Effector CD8-positive, alpha-beta T cell (primary cell): ENCODE data around the gene ARHGAP20.
"Not testable (repeated sequence)": the region's sequence is repeated elsewhere in the genome, so short reads cannot be mapped to it uniquely, and the experiment has no call there.

Experiments
- DNase-seq: peaks from one replicate; lab custom pipeline; 2025; lab: John Stamatoyannopoulos, UW

The ARHGAP20 gene

DNA sequence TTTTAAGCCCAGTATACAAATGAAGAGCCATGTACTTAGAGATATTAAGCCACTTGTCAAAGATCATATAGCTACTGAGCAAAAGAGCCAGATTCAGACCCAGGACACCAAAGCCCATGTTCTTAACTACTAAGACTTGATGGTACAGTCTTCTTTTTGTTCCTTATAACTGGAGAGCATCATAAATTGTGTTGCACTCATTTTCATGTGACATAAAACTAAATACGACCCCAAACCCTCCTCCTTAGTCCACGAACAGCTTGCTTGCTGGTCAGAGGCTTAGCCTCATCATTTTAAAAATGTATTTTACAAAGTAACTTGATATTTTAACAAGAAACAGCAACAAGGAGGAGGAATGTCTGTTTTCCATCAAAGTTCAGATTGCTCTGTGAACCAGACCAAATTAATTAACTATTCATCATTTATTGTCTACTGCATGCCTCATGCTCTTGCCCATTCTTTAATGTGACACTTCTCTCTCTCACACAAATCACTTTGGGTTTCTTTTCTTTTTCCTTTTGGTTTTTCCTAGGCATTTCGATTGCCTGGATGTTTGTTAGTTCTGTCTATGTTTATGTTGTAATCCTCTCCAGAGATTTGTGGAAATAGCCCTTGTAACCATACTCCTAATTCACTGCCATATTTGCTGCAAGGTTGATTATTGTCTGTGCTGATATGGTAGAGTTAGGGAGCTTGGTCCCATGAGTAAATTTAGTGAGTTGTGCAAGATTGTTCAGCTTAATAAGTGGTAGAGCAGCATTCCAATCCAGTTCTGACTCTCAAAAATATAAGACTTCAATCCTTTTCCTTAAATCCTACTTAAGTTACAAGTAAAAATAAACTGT is 8.4 kb upstream of the ARHGAP20 start:
- DNase-seq = no peak

DNA sequence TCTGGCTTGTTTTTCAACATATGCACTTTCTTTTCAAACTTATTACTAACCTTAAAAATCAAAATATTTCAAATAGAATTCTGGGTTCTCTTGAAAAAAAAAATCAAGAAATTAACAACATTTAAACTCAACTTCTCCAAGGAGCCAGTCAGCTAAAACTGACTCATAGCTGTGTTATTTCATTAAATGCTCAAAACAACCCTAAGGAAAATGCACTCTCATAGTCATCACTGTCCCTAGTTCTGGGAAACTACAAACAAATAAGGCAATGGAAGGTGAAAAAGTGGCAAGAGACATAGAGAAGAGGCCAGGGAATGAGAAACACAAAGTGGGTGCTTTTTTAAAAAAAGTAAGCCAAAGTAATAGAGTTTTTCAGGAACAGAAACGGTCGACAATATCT is 4.1 kb upstream of the ARHGAP20 start:
- no peak for DNase-seq

DNA sequence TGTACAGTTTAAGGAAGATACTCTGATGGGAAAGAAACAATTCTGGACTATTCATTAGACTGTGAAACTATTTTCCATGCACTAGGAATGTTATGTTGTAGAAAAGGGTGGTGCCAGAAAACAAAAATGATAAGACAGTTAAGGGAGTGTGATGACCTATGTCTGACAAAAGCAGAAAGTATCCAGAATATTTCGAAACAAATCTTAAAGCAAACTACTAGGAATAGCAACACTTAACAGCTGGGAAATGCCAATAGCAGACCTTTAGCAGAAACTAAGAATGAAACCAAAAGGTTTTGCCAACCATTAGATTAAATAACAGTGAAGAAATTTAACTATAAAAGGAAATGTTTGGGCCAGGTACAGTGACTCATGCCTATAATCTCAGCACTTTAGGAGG is 3.3 kb upstream of the ARHGAP20 start:
- DNase-seq = no peak

DNA sequence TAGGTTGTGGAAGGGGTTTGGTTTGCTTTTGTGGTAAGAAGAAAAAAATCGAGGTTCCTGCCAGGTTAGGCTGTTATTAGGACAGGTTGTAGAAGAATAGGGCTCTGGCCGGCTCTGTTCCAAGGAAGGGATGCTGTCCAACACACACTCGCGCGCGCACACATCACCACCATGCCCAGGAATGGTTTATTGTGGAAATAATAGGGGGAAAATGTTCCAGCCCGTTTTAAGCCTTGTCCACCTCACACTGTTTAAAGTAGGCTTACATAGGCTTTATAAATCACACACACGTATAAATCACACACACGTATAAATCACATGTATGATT is 1.2 kb upstream of the ARHGAP20 start:
- no peak for DNase-seq

DNA sequence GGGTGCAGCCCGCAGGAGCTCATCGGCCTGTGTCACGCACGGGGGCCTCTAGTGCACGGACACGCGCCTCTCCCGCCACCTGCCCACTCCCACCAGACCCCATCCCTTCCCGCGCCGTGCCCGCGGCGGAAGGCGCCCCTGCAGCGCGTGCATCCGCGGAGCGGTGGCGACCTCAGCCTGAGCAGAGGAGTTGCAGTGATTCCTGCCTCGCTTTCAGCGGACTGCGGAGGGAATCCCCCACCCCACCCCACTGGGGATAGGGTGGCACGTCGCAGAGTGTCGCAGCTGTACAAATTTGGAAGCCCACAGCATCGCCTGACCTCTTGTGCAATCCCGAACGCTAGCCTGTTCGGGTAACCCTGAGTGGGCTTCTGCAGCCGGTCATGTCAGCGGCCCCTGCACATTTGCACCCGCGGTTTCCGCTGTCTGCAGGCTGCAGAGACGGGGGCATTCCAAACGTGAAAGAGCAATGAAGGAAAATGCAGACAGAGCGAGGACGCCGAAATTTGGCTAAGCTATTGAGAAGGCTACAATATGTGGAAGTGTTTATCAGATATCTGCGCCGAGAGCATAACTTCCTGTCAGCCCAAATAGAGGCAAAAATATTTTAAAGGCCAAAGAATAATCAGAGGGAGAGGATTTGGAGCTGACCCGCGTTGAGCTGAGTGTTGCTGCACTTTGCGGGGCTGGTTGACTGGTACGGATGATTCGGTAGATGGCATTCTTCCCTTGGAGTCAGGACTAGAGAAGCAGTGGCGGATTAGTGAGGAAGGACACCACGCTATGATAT is 617 bp upstream of the ARHGAP20 start:
- no peak for DNase-seq

DNA sequence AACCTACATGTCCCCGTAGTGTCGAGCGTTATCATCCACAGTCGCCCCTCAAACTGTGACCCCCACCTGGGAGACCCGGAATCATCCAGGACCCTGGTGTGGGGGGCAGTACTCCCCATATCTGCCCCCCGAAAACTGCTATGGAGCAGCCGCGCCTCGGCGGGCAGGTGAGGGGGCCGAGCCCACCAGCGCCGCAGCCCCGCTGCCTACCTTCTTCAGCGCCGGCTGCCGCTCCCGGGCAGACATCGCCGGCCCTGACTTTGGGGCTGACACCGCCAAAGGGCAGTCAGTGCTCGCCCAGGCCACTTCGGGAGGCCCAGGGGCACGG is 825 bp downstream of the ARHGAP20 start:
- no peak for DNase-seq

DNA sequence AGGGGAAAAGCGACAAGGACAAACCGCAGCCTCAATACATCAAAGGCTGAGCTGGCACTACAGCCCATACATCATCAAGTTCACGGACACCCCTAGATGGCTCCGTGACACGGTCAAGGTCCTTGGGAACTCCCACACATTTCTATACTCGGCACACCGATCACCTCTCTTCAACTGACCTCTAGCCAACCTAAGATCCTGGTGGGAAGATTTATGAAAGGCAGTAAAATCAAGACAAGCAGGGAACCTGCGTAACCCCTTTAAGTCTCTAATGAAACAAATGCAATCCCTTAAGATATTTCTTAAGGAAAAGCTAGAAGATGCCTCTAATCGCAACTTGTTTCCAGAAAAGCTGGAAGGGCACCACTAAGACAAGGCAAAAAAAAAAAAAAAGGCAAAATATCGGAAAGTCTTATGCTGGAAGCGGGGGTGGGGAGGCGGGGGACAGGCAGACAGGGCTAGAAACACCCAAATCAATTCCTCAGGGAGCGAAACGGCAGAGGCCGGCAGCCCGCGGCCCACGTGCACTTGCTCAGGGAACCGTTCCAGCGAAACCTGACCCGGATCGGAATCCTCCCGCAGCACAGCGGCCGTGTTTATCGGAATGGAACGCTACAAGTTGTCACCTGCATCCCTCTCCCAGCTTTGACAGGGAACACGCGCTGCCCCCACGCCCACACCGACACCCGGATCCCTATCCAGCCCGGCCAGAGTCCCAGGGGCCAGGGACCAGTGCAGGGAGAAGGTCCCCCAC is 1.4 kb downstream of the ARHGAP20 start:
- DNase-seq = no peak

DNA sequence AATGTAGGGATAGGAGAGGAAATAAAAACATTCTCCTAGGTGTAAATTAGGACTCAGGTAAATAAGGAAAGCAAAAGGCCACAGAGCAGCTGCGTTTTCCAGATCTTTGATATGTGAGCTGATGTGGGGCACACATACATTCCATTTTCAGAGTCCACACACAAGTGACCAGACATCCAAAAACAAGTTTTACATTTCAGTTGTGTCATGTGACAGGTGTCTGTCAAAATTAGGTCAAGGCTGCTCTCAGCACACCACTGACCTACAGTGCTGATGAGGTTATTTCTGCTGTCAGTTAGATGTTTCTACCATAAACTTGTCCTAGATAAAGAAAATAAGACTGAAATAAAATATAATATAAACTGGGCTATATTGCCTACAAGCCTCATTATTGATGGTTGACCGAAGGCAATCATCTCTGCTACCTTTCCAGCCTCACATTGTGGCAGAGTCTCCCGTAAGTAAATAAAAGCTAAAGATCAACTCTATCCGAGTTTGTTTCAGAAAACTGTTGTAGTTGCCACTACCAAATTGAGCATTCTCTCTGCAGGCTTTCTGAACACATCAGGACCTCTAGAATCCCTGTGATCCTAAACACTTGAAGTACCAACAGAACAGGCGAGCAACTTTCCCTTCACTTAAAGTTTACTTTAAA is 7.9 kb downstream of the ARHGAP20 start:
- no peak for DNase-seq

DNA sequence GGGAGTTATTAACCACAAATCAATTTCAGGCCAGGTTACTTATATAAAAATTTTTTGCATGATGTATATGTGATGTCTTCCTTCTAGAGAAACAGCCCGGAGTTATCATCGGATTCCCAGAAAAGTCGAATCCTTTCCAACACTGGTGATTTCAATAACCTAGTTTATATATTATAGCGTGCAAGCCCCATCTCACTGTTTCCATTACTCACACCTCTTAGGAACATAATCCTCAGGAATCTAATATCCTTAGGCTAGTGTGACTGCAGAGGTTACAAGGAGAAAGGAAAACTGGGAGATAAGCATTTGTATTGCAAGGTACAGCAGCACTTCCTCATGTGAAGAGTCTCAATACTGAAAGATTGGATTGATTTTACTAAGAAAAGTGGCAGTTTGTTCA is 20.3 kb downstream of the ARHGAP20 start:
- DNase-seq = no peak

DNA sequence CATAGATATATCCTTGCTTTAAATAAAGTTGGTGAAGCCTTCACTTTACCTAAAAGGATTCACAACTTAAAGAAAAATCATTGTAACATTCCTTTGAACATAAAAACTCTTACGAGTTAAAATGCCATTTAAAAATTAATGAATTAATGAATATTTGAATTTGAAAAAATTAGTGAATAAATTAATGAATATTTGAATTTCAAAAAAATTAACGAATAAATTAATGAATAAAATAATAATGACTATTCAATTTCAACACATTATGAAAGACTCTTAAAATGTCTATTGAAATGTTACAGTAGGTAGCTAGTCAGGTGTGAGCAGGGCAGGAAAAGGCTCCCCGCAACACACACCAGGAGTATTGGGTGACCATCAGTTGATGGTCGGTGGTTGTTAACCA is 22.9 kb downstream of the ARHGAP20 start:
- DNase-seq = no peak

DNA sequence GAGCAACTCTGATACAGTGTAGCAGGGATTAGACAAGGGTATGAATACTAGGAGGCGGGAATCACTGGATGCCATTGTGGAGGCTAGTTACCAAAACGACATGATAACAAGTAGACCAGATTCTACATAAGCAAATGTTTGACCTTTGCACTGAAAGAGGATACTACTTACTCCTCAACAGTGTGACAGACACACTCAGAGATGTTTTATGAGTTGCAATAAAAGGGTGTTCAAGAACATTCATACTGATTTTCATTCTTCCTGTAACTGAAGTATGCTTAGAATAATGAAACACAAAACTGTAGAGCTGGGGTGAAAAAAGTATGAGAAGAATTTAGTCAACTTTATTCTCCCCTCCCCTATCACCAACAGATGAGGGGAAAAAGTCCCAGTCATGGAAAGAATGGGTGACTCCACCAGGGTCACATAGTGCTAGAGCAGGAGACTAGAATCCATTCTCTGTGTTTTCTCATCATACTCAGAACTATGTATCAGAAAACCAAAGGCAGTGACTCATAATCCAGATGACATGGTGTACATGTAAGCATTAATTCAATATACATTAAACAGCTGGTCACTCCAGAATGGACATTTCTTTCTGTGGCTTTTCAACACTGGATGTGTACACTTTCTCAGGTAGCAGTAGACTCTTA is 32.8 kb downstream of the ARHGAP20 start:
- DNase-seq = no peak

DNA sequence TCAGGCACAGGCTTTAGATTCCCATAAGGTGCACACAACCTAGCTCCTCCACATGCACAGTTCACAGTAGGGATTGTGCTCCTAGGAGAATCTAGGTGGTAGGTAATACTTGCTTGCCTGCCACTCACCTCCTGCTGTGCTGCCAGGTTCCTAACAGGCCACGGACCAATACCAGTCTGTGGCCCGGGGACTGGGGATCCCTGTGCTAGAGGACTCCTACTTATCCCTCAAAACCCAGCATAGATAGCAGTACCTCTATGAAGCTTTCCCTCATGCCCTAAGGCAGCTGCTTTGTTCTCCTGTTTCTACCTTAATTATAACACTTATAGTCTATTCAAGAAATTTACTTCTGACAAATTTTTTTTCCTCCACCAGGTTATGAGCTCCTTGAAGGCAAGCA is 36.7 kb downstream of the ARHGAP20 start:
- DNase-seq = no peak

DNA sequence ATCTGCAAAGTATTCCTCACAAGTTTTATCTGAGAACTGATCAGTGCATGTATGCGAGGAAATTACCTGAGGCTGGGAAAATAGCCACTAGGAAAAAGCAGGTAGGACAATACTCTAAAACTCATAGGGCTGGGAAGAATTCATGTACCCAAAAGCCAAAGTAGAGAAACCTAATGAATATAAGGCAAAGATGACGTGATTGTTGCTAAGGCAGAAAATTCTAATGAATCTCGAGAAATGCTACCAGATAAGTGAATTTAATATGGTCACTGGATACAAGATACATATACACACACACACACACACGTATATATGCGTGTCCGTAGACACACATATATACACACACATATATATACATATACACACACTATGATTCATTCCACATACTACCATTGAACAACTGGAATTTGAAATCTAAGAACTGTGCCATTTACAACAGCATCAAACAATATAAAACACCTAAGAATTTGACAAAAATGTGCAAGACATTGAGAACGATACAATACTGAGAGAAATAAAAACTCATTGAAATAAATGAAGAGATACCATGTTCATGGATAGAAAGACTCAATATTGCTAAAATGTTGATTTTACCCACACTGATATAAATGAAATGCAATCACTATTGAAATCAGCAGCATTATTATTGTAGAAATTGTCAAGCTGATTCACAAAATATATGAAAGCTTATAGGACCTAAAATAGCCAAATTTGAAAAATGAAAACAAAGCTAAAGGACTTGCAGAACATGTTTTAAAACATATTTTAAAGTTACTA is 46.4 kb downstream of the ARHGAP20 start:
- no peak for DNase-seq

DNA sequence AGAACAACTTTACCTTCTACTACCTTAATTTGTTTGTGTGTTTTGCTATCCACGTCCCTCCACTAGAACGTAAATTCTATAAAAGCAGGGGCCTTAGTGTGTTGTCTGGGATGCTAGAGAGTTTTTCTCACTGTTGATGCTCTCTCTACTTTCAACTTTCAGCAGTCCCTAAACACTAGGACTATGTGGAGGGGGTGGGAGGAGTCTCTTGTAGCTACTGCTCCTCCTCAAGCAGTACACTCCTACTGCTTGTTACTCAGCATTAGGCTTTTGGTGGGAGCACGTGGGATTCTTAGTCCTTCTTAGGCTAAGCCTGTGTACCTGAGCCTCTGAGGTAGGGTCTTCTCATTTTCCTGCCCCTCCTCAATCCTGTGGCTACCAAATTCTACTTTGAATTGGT is 56.3 kb downstream of the ARHGAP20 start:
- no peak for DNase-seq

DNA sequence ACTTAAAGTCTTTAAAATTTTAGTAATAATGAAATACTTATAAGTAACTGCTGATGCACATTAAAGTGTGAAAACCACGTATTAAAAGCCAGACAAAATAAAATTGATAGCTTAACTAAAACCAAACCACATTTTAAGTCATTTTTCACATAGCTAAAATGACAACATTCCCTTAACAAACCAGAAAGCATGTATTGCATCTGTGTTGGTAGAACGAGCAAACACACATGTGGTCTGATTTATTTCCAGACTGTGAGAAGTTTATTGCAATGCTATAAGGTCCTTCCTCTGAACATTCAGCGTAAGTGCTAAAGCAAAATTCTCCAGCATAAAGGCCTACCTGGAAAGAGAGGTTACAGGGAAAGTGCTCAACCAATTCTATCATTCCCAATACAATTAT is 57.8 kb downstream of the ARHGAP20 start:
- no peak for DNase-seq

DNA sequence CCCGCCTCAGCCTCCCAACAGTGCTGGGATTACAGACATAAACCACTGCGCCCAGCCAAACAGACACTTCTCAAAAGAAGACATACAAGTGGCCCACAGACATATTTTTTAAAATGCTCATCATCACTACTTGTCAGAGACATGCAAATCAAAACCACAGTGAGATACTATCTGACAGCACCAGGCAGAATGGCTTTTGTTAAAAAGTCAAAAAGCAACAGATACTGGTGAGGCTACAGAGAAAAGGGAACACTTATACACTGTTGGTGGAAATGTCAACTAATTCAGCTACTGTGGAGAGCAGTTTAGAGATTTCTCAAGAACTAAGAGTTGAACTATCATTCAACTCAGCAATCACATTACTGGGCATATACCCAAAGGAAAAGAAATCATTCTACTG is 67.0 kb downstream of the ARHGAP20 start:
- DNase-seq = no peak

DNA sequence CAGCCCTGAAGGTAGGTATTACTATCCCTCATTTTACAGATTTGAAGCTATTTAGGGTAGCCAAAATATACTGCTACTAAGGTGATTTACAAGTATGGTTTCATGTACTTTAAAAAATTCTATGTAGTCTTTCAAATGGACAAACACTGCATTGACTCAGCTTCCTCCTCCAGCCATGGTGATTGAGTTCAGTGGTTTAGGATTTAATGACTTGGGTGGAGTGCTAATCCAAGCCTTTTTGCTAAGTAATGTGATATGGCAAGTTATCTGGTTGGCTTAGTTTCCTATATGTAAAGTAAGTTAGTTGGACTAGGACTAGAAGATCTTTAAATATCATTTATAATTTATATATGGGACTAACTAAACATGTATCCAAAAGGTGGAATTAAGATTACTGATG is 77.9 kb downstream of the ARHGAP20 start:
- DNase-seq = no peak

DNA sequence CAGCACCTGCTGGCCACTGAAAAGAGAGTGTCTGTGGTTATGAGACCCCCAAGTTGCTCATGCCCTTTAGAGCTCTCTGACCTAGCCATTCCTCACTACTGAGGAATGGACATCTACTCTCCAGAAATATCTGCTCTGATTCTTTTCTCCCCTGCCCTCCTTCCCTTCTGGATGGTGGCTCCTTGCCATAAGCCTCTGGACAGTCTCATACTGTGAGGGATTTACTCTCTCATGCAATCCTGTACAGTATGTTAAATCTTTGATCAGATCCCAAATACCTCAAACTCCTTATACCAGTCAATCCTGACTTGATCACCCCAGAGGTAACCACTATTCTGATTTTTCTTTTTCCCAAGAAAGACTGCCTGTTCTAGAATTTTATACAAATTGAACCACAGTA is 80.7 kb downstream of the ARHGAP20 start:
- DNase-seq = no peak

DNA sequence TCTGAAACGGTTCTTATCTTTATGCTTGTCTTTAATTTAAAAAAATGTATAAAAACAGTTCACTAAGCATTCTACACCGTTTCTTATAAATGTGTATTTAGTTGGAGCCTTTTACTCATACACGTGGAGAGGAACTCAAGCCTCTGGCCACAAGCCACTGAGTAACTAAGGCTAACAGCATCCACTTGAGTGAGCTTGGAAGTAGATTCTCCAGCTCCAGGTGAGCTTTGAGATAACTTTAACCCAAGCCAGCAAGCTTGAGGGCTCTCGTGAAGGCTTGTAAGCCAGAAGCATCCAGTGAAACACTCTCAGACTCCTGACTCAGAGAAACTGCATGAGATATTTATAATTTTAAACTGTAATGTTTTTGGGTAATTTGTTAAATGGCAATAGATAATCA is 82.6 kb downstream of the ARHGAP20 start:
- DNase-seq = no peak

DNA sequence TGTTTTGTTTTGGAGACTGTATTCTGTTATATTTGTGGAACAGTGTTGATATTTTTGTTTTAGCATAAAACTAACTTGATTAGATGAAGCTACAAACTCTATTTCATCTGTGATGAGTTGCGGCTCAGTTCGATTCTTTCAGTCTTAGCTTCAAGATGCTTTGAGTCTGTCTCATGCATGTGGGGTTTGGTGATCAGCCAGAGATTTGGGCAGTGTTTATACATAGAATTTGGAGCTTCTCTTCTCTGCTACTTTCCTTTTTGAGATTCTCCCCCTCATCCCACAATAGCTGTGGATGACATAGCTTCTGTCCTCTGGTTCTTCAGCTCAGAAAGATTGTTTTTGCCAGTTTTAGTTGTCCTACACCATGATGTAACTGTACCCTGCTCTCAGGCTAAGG is 90.4 kb downstream of the ARHGAP20 start:
- no peak for DNase-seq

DNA sequence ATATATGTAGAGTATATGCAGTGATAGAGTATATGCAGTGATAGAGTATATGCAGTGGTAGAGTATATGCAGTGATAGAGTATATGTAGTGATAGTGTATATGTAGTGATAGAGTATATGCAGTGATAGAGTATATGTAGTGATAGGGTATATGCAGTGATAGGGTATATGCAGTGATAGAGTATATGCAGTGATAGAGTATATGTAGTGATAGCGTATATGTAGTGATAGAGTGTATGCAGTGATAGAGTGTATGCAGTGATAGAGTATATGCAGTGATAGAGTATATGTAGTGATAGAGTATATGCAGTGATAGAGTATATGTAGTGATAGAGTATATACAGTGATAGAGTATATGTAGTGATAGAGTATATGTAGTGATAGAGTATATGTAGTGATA is 92.9 kb downstream of the ARHGAP20 start:
- not testable (repeated sequence) for DNase-seq
